DMS 273 treated with DMSO at 0.1 percent for 48 hours (cell line): ENCODE results near the gene AQP2.
"Not testable (repeated sequence)": the region's sequence is repeated elsewhere in the genome, so short reads cannot be mapped to it uniquely, and the experiment has no call there.

Experiments
- DNase-seq: peaks from one replicate; lab custom pipeline; 2025; lab: John Stamatoyannopoulos, UW

The AQP2 gene

DNA sequence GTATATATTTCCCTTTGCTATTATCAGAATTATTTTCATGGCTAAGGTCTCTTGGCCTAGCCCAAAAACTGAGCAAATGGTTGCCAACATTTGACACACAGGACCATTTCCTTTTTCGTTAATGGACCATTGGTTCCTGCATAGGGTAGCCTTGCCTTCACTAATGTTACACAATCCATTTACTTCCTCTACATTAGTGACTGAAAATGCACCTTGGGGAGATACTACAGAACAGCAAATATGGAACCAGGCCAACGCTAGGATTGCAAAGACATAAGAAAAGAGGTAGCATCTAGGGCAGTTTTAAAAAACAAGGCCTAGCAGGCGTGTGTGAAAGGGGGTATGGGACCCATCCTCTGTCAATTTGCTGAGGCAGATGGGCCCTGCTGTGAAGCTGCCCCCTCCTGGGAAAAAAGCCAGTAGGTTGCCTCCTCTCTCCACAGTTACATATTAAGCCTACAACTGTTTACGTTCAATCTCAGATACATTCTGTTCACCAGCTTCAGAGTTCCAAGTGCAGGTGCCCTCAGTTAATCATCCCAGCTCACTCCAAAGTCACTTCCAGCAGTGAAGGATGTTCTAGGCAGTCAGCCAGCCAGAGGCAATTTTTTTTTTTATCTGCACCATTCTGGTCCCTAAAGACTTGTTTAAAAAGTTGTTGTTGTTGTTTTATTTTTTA is 37.2 kb downstream of the AQP2 start:
- DNase-seq = peak; percentile 54

DNA sequence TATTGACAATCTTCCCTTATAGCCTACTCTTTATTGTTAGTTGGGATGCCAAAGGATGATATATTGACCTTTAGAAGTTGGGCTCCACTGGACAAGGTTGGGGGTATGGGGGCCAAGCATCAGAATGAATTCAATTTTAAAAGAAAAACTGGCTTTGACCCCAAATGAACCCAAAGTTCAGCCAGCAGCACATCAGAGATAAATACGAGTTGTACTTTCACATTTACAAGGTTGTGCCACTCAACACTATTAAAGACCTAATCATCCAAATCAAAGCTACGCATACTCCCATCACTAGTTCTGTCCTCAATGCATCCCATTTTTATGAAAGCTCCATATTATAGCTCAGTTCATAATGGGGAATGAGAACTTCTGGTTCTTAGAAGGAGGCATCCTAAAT is 38.9 kb downstream of the AQP2 start:
- not testable (repeated sequence) for DNase-seq

DNA sequence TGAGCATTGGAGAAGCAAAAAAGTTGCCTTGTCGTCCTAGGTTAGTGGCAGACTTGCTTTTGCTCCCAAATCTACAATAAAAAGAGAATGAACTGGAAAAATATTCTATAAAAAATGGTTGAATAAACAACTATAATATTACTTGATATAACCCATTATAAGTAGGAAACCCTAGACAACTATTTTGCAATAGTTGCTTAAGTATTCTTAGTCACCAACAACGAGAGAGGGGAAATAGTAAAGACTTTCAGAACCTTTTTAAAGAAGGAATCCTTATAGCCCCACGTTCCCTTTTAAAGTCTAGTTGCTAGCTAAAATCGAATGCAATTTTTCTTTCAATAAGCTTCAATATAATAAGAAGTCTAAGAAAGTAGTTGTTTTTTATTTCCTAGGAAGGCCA is 39.7 kb downstream of the AQP2 start:
- no peak for DNase-seq

DNA sequence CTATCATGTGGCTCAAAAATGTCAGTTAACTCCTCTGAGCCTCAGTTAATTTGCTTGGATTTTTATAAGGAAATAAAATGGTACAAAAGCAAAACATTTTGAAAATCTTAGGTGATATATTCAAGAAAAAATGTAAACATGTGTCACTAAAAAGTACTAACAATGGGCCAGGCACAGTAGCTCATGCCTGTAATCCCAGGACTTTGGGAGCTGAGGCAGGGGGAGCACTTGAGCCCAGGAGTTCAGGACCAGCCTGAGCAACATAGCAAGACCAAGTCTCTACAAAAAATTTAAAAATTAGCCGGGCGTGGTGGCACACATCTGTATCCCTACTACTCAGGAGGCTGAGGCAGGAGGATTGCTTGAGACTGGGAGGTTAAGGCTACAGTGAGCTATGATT is 47.9 kb downstream of the AQP2 start:
- no peak for DNase-seq

DNA sequence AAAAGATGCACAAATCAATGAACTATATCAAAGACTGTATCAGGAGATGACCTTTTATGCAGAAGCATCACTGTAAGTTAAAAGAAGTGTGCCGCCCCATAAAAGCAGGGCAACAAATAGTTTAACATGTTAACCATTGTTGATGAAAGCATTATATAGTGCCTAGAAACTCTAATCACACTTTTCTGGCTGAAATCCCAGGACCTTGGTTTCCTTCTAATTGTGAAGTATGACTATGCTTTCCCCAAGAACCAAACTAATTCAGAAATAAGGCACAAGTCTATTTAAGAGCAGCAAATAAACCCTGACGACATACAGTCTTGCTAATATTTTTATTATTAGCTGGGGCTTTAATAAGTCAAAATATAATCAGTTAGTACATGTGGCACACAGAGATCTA is 53.1 kb downstream of the AQP2 start:
- no peak for DNase-seq

DNA sequence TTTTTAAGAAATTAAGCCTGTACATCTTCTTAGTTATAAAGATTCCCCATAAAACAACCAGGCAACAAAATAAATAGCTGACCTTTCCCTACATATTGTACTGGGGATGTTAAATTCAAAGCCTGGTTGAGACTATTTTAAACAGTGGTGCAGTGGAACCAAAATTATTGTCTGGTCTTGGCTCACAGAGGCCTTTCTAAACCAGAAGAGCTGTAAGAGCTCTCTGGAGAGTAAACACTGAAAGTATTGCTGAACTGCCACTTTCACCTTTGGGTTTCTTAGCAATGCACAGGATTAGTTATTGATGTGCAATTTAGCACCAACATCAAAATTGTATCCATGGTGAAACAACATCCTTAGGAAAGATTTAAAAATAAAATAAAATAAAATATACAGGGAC is 54.2 kb downstream of the AQP2 start:
- DNase-seq = no peak

DNA sequence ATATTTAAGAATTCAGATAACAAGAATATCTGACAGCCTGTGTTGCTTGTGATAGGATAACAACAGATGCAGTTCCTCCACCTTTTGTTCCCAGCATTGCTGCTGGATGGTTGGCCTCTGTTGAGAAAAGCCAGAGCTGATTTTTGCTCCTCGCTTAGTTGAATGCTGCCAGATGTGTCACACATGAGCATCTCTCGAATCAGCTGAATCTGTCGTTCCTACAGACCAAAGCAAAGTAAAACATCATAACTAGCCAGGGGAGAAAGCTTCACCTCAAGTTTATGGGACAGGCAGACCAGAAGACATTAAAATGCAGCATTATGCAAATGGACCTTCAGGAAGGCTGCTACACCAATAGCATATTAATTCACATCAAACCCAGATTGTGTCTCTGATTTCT is 54.6 kb downstream of the AQP2 start:
- DNase-seq = no peak

DNA sequence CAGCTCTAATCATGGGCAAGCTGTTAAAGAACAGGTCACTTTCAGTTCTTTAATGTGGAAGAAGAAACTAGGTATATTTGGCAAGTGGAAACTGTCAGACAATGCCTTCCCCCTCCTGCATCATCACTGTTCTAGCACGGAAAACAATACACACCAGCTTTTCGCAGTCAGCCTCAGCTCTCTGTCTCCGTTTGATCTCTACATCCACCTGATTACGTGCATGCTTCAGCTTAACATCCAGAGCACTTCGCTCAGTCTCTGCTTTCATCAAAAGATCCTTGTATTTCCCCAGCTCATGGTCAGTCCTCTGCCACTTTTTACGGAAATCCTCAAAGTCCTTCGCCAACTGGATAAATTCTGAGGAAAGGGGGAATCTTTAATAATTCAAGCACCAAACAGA is 55.7 kb downstream of the AQP2 start:
- DNase-seq = no peak

DNA sequence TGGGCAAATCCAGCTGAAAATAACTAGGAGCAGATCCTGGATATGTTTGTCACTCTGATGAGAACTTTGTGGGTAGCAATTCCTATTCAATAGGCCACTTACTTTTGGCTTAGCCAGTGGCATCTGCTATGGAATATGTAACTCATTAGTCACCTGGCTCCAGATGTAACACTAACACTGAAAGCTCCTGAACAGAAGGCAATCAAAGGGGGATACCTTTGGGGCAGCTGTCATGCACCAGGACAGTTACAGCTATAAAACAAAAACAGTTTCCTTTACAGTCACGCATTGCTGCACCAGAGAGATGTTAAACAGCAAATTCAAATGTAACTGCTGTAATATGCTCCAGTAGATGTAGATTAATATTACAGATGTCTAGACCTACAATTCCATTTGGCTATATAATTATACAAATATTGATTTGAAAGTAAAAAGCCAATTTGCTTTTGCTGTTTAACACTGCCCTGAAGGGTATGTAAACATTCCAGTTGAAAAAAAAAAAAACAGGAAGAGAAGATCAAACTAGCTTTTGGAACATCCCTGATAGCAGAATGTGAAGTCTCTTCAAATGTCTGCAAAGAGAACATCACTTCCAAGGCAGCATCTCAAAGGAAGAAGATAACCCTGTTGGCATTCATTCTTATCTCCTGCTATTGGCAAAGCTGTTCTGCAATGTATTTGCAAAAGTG is 56.4 kb downstream of the AQP2 start:
- peak; percentile 53 for DNase-seq
